HG03135 (cell line): ENCODE measurements around the gene CELA2A.

Source experiments
- ATAC-seq: cut with Tn5 transposase; IDR thresholded peaks from one replicate; pipeline ENCODE4 v1.9.1; 2021; ENCODE audit warnings: mild to moderate bottlenecking, moderate library complexity; ENCODE audit not compliant: unreplicated experiment

The CELA2A gene

DNA sequence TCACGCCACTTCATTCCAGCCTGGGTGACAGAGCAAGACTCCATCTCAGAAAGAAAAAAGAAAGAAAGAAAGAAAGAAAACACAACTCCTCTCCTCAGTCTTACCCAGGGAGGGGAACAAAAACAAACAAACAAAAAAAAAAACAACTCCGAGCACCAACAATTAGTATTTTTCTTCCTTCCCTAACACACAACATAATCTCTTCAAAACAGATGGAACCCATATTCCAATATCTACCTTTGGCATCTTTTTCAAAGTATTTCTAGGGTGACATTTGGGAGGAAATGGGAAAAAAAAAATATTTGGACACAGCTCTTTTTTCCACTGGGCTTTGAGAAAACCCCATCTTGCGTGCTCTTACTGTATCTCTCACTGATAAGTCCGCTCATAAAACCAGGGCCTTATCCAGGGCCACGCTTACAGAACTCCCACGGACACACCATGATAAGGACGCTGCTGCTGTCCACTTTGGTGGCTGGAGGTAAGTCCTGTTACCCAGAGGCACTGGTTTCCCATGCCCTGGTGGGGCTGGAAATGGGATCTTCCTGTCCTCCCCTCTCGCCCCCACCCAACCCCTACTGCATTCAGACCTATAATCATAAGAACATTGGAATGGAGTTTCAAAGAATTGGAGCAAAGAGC is at the start of gene CELA2A:
Gene CELA2A (plus strand): TSS at position 420 of the 642 bp plus-strand sequence. CDS start 22 bp downstream, at position 442.
- no peak for ATAC-seq

DNA sequence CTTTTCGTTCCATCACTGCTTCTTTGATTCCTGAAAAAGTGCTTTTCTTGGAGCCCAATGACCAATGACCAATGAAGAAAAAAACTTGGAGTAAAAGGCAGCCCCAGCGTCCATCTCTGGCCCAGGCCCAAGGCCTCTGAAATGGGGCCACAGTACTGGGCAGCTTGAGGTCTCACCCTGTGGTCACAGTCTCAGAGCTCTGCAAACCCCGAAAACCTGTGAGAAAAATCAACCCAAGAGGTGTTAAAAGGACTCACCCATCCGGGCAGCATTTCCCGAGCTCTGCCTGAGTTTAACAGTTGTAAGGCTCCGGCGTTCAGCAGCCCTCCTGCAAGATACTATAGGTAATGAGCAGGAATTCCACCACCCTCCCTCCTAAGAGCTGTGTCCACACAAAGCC is 49.0 kb upstream of the CELA2A start:
- ATAC-seq: no peak

DNA sequence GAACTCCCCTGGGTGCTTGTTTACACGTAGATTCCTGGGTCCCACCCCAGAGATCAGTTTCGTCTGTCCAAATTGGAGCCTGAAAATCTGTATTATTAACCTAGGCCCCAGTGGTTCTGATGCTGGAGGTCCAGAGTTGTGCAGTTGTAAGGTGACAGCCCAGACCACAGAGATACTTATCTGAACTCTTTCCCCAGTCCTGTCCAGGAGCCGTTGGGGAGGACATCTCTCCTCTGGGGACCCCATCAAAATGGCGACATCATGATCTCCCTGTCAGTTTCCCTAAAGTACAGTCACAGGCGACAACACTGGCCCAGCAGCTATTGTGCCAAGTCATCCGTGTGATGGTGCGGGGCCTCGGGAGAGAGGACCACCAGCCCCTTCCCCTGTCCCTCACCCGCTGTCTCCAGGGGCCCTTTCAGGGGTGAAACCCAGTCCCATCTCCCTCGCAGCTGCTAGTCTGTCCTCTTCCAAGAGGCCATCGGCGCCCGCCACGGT is 47.6 kb upstream of the CELA2A start:
- no peak for ATAC-seq

DNA sequence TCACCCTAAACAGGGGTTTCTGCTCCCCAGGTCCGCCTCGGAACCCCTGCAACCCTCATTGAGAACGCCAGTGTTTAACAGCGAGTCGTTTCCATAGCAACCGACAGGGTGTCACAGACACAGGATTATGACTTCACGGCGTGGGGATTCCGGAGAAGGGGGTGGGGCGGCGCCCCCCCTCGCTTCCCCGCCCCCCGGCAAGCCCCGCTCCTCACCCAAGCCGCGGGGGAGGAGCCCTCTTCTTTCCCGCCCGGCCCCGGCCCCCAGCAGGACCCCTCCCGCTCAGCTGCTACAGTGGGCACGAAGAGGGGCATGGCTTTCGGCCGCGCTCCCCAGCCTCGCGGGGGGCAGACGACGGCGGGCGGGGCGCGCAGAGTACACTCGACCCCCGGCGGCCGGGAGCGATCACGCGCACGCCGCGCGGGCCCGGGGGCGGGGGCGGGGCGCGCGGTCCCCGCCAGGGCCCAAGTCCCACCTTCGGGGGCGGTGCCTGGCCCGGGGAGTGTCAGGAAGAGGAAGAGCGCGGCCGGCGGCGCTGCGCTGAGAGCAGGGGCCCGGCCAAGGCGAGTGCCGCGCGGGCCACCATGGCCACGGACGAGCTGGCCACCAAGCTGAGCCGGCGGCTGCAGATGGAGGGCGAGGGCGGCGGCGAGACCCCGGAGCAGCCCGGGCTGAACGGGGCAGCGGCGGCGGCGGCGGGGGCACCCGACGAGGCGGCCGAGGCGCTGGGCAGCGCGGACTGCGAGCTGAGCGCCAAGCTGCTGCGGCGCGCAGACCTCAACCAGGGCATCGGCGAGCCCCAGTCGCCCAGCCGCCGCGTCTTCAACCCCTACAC is 46.9 kb upstream of the CELA2A start, which contains the start of gene EFHD2:
Gene EFHD2 (plus strand): TSS at position 501 of the 835 bp plus-strand sequence. CDS start 84 bp downstream, at position 585.
- peak; percentile 75 for ATAC-seq

DNA sequence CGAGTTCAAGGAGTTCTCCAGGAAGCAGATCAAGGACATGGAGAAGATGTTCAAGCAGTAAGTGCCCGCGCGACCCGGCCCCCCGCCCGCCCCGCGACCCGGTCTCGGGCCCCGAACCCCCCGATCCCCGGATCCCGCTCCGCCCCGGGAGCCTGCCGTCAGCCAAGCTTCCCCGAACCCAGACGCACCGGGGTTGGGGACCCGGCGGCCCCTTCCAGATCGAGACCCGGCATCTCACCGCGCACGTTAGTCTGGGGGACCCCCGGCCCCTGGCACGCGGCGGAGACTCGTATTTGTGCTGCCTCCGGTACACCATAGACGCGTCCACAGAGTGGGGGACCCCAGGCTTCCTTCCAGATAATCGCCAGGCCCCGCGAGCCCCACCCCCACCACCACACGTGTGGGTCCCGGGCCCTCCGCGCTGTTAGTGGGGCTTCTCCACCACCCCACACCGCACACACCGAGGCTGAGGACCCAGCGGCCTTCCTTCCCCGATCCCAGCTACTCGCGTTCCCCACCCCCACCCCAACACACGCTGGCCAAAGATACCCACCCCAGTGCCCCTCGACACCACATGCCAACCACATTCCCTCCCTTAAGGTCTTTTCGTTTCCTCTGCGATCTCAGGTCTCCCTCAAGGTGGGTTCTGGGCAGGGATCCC is 46.2 kb upstream of the CELA2A start:
- no peak for ATAC-seq

DNA sequence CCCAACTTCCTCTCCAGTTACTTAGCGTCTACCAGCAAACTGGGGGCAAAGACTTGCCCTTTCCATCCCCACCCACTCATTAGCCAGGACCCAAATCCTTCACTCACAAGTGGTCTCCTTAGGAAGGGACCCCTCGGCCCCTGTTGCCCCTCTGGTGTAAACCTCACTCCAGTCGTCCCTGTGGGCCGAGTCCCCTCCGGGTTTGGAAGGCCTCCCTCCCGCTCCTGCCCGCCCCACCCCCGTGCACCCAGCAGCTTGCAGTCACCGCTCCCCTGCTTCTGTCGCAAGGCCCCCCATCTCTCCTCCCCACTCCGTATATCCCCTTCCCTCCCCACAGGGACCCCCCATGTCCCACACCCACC is 45.7 kb upstream of the CELA2A start:
- no peak for ATAC-seq

DNA sequence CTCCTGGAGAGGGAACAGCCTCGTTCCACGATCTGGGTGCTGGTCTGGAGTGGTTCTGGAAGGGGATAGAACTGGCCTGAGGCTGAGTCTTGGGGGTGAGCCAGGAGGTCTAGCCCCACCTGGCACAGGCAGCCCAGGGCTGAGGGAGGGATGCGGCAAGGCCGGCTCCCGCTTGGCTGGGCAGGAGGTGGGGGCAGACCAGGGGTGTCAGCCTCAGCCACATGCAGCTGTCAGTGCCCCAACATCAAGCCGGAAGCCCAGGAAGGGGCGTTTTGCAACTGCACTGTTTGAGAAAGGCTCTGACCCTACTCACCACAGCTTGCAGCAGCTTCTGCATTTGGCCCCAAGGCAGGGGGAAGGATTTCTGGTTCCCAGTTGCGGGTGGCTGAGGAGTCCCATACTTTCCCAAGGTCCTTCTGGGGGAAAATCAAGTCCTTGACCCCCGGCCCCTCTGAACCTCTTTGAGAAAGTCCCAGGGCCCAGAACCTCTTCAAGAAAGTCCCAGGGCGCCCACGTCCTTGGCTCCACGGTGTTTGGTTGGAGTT is 44.9 kb upstream of the CELA2A start:
- ATAC-seq: peak; percentile 52

DNA sequence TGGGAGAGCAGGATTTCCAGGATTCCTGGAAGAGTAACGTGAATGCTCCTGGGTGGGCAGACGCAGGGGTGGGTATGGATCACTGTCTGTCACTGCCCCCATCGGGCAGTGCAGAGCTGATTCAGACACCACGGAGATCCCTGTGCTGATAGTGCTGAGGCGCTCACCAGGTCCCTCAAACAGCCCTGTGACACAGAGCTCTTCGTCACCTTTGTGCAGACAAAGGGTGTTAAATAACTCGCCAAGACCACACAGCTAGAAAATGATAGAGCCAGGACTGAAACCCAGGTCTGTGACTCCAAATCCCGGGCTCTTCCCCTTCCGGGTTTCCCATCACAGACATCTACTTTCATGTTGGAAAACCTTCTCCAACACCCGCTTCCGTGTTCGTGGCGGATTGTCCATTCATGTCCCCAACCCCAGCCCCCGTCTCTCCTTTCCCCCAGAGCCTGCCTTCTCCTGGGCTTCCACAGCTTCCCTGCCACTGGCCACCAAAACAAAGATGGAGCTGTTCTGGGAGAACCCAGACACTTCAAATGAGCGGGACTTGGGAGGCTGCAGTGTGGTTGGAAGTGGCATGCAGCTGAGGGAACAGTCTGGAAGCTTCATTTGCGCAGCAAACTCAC is 44.2 kb upstream of the CELA2A start:
- no peak for ATAC-seq

DNA sequence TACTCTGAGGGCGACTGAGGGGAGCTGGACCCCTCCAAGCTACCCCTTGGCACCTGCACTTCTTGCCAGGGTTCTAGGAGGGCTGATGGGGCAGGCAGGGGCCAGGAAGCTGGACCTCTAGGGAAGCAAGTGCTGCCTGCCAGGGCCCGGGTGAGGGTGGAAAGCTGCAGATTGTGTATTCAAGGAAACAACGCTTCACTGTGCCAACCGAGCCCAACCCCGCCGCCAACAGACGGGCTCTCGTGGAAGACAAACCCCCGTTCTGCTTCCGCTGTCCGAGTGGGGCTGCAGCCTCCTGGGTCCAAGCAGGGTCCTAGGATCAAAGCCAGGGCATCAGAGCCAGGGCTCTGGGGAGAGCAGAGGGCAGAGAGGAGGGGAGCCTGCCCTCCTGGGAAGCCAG is 43.7 kb upstream of the CELA2A start:
- no peak for ATAC-seq

DNA sequence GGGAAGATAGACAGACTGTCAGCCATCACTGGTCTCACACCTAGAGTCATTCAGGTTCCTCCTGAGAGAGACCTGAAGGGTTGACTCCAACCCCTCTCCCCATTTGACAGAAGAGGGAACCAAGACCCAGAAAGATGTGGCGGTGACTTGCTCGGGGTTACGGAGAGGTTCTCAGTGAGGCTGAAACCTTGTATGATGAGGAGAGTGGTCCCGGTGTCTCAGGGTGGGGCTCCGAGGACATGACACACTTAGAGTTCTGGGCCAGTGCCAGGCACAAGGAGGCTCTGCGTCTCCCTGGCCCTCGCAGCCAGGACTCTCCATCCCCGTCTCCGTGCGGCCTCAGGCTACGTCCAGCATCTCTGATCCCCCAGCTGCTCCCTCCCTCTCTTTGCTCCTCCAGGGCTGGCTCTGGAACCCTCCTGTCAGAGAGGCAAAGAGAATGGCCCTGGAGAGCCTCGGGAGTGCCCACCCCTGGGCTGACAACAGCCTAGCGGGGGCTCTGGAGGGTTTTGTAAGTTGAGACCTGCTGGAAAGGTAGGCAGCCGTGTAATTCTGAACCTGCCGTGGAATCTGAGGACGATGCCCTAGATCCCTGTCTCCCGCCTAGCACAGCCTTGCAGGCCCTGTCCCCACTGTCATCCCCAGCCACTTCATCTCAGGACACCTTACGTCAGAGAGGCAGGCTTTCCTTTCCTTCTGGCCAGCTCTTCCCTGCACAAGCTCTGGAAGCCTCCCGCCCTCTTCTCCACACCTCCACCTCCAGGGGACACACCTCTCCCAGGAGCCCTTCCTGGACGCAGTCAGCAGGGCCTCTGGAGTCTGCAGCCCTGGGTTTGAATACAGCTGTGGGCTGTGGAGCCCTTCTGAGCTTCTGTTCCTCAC is 42.7 kb upstream of the CELA2A start:
- no peak for ATAC-seq

DNA sequence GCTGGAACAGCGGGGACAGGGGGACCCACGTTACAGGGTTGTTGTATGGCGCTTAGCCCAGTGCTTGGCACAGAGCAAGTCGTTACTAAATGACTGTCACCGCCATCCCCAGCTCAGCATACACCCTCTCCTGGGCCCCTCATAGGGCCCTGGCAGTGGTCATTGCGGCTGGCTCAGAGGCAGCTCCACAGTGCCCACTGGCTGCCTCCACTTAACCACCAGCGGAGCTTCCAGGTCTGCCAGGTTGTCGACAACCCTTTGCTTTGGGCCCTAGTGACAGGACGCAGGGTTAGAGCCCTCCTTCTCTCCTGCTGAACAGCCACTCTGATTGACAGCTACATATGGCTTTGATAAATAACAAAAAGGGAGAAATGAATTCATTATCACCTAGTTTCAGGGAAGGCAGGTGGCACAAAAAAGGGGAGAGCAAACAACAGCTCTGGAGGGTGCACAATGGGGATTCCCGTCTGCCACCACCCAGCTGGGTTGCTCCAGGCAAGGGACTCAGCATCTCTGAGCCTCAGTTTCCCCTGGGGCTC is 42.0 kb upstream of the CELA2A start:
- no peak for ATAC-seq

DNA sequence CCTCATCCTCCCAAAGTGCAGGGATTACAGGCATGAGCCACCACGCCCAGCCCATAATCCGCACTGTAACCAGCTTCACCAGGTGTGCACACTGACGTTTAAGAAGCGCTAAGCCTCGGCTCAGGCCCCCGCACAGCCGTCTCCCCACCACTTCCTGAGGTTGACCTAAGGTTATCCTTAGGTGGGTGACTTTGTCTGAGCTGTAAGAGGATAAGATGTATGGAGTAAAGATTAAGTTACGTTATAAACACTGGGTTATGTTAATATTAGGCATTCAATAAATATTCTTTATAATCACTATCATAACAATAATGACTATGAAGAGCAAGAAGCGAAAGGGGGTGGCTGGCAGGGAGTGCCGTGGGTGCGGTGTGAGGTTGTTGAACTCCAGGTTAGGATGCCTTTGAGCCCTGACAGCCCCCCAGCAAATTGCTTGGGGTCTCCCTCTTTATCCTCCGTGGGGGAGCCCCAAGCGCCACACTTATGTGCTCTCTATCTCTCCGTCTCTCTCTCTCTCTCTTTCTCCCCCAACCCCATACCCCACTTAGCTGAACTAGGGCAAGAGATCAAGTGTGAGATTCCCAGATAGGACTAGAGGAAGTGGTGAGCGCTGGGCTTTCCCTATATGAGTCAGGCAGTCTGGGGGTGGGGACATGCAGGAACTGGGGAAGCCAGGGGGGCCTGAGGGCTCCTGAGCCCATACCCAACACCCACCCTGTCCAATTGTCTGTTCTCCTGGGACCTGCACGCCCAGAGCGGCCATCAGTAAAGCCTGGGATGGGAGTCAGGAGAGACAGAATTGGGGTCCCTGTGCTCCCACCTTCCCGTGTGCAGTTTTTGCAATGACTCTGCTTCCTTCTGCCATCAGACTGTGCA is 39.2 kb upstream of the CELA2A start:
- no peak for ATAC-seq

DNA sequence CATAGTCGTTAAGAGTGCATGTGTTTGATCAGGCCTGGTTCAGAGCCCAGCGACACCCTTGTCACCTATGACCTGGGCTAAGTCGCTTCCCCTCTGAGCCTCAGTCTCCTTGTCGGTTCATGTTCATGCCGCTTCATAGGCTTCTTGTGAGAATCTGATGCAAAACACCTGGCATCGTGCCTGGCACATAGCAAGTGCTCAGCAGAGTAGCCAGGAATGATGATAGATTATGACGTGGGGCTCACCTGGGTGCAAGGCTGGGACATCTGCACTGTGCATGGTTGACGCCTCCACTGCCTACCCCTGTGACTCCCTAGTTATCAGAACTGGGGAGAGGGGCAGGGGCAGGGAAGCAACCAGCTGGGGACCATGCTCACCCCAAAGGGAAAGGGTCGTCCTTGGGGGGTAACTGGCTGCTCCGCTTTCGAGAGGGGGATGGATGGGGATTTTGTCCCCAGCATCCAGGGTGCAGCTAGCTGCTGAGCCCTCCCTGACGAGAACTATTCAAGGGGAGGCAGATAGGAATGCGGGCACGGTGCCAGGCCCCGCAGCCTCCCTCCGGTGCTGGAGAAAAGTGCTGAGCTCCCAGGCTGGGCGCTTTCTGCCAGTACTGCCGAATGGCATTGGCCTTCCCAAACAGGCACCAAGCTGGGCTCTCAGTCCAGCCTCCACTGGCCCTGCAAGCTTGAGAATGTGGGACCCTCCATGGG is 37.6 kb upstream of the CELA2A start:
- no peak for ATAC-seq

DNA sequence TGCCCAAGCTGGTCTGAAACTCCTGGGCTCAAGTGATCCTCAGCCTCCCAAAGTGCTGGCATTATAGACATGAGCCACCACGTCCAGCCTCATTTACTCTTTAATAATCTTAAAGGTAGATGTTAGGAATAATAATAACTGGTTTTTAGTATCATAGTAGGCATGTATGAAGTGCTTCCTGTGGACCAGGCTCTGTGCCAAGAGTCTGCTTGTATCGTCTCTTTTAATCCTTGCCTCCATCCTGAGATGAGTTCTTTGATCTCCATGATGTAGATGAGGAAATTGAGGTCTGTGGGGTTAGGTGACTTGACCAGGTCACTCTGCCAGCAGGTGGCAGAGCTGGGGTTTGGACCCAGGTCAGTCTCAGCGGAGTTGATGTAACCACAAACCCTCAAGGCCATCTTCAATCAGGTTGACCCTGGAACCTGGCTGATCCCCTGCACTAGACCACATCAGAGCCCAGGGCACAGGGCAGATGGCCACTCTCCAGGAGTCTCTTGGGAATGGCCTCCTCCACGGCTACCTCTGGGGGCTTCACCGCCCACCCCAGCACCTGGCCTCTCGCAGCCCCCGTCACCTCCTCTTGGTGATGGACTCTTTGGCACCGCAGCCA is 35.6 kb upstream of the CELA2A start:
- no peak for ATAC-seq

DNA sequence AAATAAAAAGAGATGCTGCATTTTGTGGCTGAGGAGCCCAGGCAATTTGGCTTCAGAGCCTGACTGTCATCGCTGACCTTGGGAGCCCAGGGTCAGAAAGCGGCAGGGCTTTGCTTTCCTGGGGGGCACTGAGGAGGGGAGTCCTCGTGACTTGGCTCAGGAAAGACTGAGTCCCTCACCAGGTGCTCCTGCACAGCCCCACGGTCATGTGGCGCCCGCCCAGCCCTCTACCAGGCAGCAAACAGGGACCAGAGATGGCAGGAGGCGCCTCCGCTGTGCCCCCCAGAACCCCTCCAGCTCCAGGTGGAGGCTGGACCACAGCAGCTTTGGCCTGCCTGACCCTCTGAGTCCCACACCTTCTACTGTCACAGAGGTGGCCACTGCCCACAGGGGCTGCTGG is 33.7 kb upstream of the CELA2A start:
- ATAC-seq: no peak

DNA sequence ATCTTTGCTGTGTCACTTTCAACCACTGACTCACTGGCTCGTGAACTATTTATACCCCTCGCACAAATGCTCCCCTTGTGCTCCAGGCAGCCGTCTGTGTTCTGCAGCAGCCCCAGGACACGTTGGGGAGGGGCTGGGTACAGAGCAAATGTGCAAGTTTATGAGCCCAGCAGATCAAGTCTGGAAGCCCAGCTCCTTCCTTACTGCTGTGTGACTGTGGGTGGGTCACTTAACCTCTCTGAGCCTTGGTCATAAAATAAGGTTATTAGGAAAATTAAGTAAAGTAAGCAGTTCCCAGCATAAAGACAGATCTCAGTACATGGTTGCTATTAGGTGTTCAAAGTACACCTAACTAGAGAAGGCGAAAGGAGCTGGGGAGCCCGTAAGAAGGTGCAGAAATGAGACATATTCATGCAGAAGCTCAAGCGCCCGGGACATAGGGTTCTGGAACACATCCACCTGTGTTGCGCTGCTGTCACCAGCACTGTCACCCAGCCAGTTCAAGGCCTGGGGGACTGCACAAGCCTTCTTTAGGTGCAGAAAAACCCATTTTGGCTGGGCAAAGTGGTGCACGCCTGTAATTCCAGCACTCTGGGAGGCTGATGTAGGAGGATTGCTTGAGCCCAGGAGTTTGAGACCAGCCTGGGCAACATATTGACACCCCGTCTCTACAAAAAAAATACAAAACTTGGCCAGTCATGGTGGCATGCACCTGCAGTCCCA is 33.0 kb upstream of the CELA2A start:
- ATAC-seq: no peak

DNA sequence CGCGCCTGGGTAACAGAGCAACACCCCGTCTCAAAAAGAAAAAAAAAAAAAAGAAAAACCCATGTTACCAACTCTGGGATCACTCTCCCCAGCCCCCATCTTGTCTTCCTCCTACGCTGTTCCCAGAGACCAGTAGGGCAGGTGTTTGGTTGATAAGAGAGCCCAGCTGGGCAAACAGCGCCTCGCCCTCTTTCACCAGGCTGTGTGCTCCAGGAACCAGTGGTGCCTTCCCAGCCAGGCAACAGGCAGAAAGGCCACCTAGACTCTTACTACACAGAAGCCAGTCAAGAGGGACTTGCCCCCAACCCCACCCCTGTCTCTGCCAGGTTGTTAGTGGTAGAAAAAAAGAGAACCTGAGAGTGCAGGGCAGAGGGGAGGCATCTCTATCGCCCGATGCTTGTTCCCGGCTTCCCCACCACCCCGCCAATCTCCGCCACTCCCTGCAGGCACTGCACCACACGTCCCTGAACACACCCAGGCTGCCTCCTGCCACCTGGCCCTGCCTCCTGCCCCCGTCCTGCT is 32.3 kb upstream of the CELA2A start:
- ATAC-seq: no peak
